Panc1 (cell line): ENCODE results near the gene RGS17. TPM values are rescaled to one million over a fixed set of nuclear protein-coding genes. Genes with fewer than 3 reads are reported as not detected.
"Not testable (repeated sequence)": the region's sequence is repeated elsewhere in the genome, so short reads cannot be mapped to it uniquely, and the experiment has no call there.

ENCODE experiments used
- ATAC-seq: fragments of 200-7000 bp; cut with Tn5 transposase; 2 replicates; pipeline ENCODE4 v1.9.1; 2020; ENCODE audit warnings: mild to moderate bottlenecking, moderate library complexity
- BruUV-seq: library from RNA; stranded (reverse); fragments of 400-500 nt; replicated peaks from 2 replicates; lab custom pipeline; 2021; lab: Mats Ljungman, UMichigan
- CTCF ChIA-PET: fragments of 300-600 bp; sonication (Branson Sonifier 250); formaldehyde crosslinking; loops from one replicate; lab custom pipeline; 2022; ENCODE audit warnings: antibody characterized with exemption; lab: Charles Lee
- POLR2A ChIA-PET: fragments of 300-600 bp; sonication (Branson Sonifier 250); formaldehyde crosslinking; loops from one replicate; lab custom pipeline; 2022; ENCODE audit warnings: antibody characterized with exemption; lab: Charles Lee
- DNase-seq: peaks from one replicate; pipeline ENCODE4 v3.0.0-alpha.2; 2010; ENCODE audit warnings: low read depth, low spot score
- H3K27ac ChIP-seq: 2 replicates; pipeline ENCODE4 v1.5.1; 2011; ENCODE audit warnings: mild to moderate bottlenecking, low read length, inconsistent platforms
- H3K27me3 ChIP-seq: fragments of 200-500 bp; sonication (Bioruptor generic); 2 replicates; pipeline ENCODE4 v1.6.0; 2014; ENCODE audit warnings: low read length, inconsistent platforms; ENCODE audit not compliant: control insufficient read depth, insufficient read depth
- H3K36me3 ChIP-seq: fragments of 200-500 bp; sonication (Bioruptor generic); 2 replicates; pipeline ENCODE4 v1.5.1; 2014; ENCODE audit warnings: inconsistent platforms, mild to moderate bottlenecking, low read length, moderate library complexity; ENCODE audit not compliant: control insufficient read depth, insufficient read depth
- H3K4me1 ChIP-seq: 2 replicates; pipeline ENCODE4 v1.5.1; 2011; ENCODE audit warnings: inconsistent platforms, mild to moderate bottlenecking, low read length, moderate library complexity; ENCODE audit not compliant: control insufficient read depth, insufficient read depth
- H3K4me3 ChIP-seq, 2 experiments: 2 replicates each; pipeline ENCODE4 v1.5.1; 2011 to 2012; ENCODE audit warnings: low read depth in 2 of 2, low read length in 2 of 2, mild to moderate bottlenecking in 2 of 2, inconsistent platforms in 1 of 2, moderate library complexity in 1 of 2
- H3K9me3 ChIP-seq: fragments of 200-500 bp; sonication (Bioruptor generic); 2 replicates; pipeline ENCODE4 v1.5.1; 2014; ENCODE audit warnings: low read depth, mild to moderate bottlenecking, inconsistent platforms, low read length, moderate library complexity; ENCODE audit not compliant: control insufficient read depth, insufficient read depth
- CTCF ChIP-seq: fragments of 450-650 bp; IDR thresholded peaks from 2 replicates; pipeline ENCODE4 v1.5.1; 2017; ENCODE audit warnings: mild to moderate bottlenecking
- POLR2AphosphoS5 ChIP-seq: IDR thresholded peaks from 2 replicates; pipeline ENCODE4 v1.6.1; 2012; ENCODE audit warnings: mild to moderate bottlenecking, low read depth, low read length, moderate library complexity
- REST ChIP-seq, 2 experiments: IDR thresholded peaks; 2 replicates each; pipeline ENCODE4 v1.6.1; 2011 to 2012; ENCODE audit warnings: low read depth in 2 of 2, control low read depth in 1 of 2, low read length in 1 of 2, mild to moderate bottlenecking in 1 of 2, moderate library complexity in 1 of 2; ENCODE audit not compliant: insufficient read depth in 1 of 2
- SIN3A ChIP-seq: IDR thresholded peaks from 2 replicates; pipeline ENCODE4 v1.6.1; 2012; ENCODE audit warnings: low read depth, mild to moderate bottlenecking, low read length, moderate library complexity, borderline replicate concordance; ENCODE audit not compliant: insufficient read depth
- TCF7L2 ChIP-seq: IDR thresholded peaks from 2 replicates; pipeline ENCODE4 v1.6.1; 2011; ENCODE audit warnings: mild to moderate bottlenecking, low read depth, low read length, inconsistent platforms
- in situ Hi-C: cut with HindIII; loops from 2 replicates; pipeline ENCODE4 v1.10.0; 2016; ENCODE audit warnings: low sequenced_read_pairs, low pct_unique_long_range_greater_than_20kb
- intact Hi-C: fragments of 100-400 bp; cut with micrococcal nuclease; formaldehyde crosslinking; loops from one replicate; pipeline ENCODE4 v1.10.0; 2022; ENCODE audit not compliant: unreplicated experiment
- total RNA-seq: library from RNA; stranded (reverse); gene quantifications from one replicate; pipeline ENCODE4 v1.2.1, GENCODE V29; 2021; ENCODE audit not compliant: unreplicated experiment

The RGS17 gene
- total RNA-seq, 1 experiment from 2014 or later = 8.7 TPM

- ATAC-seq, H3K4me3 ChIP-seq, in situ Hi-C loops, H3K27ac ChIP-seq, intact Hi-C loops, DNase-seq, POLR2A ChIA-PET, CTCF ChIA-PET, H3K9me3 ChIP-seq, BruUV-seq, H3K27me3 ChIP-seq: not testable (repeated sequence)
- peaks cover 21% of the 10 kb centered on the region for H3K4me1 ChIP-seq
- peaks cover 50% of the 10 kb centered on the region for H3K36me3 ChIP-seq
Observed at GRCh38 chr6:152999538-152999937, 131.5 kb downstream of the RGS17 start.

- TF ChIP-seq TCF7L2 (no peak), SIN3A (no peak)
- Histone ChIP-seq H3K4me1 (peaks cover 3% of the 10 kb centered on the region; the same call in 1 of the 2 replicates), H3K27ac (no peak overlapping the region), H3K4me3 (no peak overlapping the region), H3K36me3 (peaks cover 65% of the 10 kb centered on the region), H3K9me3 (no peaks in the 10 kb centered on the region), H3K27me3 (no peaks in the 10 kb centered on the region)
- DNase-seq (no peak), ATAC-seq (no peak)
- ChIA-PET CTCF (no interaction called here), POLR2A (no interaction called here)
- intact Hi-C loops (no loop called here), in situ Hi-C loops (no loop called here)
- BruUV-seq = no TSS peak
Observed at GRCh38 chr6:152993847-152994246, 137.2 kb downstream of the RGS17 start.

GRCh38 chr6:152993431-152993830 lies 137.7 kb downstream of the RGS17 start:
- ATAC-seq (peak; percentile 85; the same call in 1 of the 2 replicates), DNase-seq (no peak)
- intact Hi-C loops (no loop called here), in situ Hi-C loops (no loop called here)
- Histone ChIP-seq H3K36me3 (peaks cover 60% of the 10 kb centered on the region), H3K27me3 (no peaks in the 10 kb centered on the region), H3K4me1 (0 out of 2 replicates have a peak, but pooled peaks cover 3% of the 10 kb centered on the region), H3K4me3 (no peak overlapping the region), H3K27ac (no peak overlapping the region), H3K9me3 (no peaks in the 10 kb centered on the region)
- ChIA-PET CTCF (no interaction called here), POLR2A (no interaction called here)
- no peak for TF ChIP-seq SIN3A
- TF ChIP-seq CTCF = peak; percentile 42; the same call in 1 of the 2 replicates
- no peak for TF ChIP-seq POLR2AphosphoS5
- TF ChIP-seq TCF7L2 = no peak
- BruUV-seq = no TSS peak

- H3K36me3 ChIP-seq = peaks cover 7% of the 10 kb centered on the region
- H3K4me3 ChIP-seq = no peak overlapping the region
- in situ Hi-C loops = no loop called here
- DNase-seq (no peak), ATAC-seq (no peak)
- BruUV-seq = no TSS peak
- TF ChIP-seq POLR2AphosphoS5 (no peak), SIN3A (no peak), REST (IDR thresholded peaks at IDR 0.05; ENCODE audit: insufficient read depth in 1 of 2, low read depth in 2 of 2, low read length in 1 of 2) (no peak), CTCF (no peak), TCF7L2 (no peak)
- CTCF ChIA-PET = no interaction called here
- no peak overlapping the region for H3K27ac ChIP-seq
- no peaks in the 10 kb centered on the region for H3K27me3 ChIP-seq
- POLR2A ChIA-PET = no interaction called here
- H3K9me3 ChIP-seq = no peaks in the 10 kb centered on the region
- intact Hi-C loops = no loop called here
- peaks cover 9% of the 10 kb centered on the region for H3K4me1 ChIP-seq
Observed at GRCh38 chr6:152986978-152987377, 144.1 kb downstream of the RGS17 start.
